ENCODE results near the gene AP5Z1. TPM values are rescaled to one million over a fixed set of nuclear protein-coding genes. Genes with fewer than 3 reads are reported as not detected.
A peak's percentile ranks its signal among the peaks of the same experiment; 100 is the strongest.

Gene AP5Z1
- total RNA-seq, 1 donor from 2014 or later: 44.4 TPM

- no peak for DNase-seq
- Mint-ChIP-seq H3K4me3 (no peak overlapping the region), H3K27ac (no peak overlapping the region), H3K9me3 (no peaks in the 10 kb centered on the region), H3K4me1 (peaks cover 8% of the 10 kb centered on the region), H3K36me3 (ENCODE audit: low read depth) (peaks cover 18% of the 10 kb centered on the region), H3K27me3 (no peaks in the 10 kb centered on the region)
- intact Hi-C loops (cut with micrococcal nuclease): no loop called here
These were observed 7.2 kb downstream of the AP5Z1 start for GRCh38 chr7:4782333-4783291.

GRCh38 chr7:4783292-4783652 lies 7.8 kb downstream of the AP5Z1 start:
- Mint-ChIP-seq H3K4me3 (no peak overlapping the region), H3K27me3 (no peaks in the 10 kb centered on the region), H3K9me3 (no peaks in the 10 kb centered on the region), H3K27ac (no peak overlapping the region), H3K36me3 (ENCODE audit: low read depth) (peaks cover 17% of the 10 kb centered on the region), H3K4me1 (peaks cover 2% of the 10 kb centered on the region)
- intact Hi-C loops (cut with micrococcal nuclease): no loop called here
- no peak for DNase-seq

GRCh38 chr7:4783762-4784351 lies 8.4 kb downstream of the AP5Z1 start:
- Mint-ChIP-seq H3K27ac (no peak overlapping the region), H3K4me1 (no peaks in the 10 kb centered on the region), H3K36me3 (ENCODE audit: low read depth) (peaks cover 16% of the 10 kb centered on the region), H3K4me3 (no peak overlapping the region), H3K9me3 (no peaks in the 10 kb centered on the region), H3K27me3 (no peaks in the 10 kb centered on the region)
- no peak for DNase-seq
- intact Hi-C loops (cut with micrococcal nuclease): no loop called here

- no peak overlapping the region for H3K4me3 Mint-ChIP-seq
- H3K36me3 Mint-ChIP-seq (ENCODE audit: low read depth): peaks cover 20% of the 10 kb centered on the region
- no peak for DNase-seq
- H3K27me3 Mint-ChIP-seq: no peaks in the 10 kb centered on the region
- H3K4me1 Mint-ChIP-seq: no peaks in the 10 kb centered on the region
- no peaks in the 10 kb centered on the region for H3K9me3 Mint-ChIP-seq
- no peak overlapping the region for H3K27ac Mint-ChIP-seq
- intact Hi-C loops (cut with micrococcal nuclease): no loop called here
These were observed 9.4 kb downstream of the AP5Z1 start for GRCh38 chr7:4784799-4785198.

- H3K27ac Mint-ChIP-seq: no peak overlapping the region
- H3K27me3 Mint-ChIP-seq: no peaks in the 10 kb centered on the region
- no peak overlapping the region for H3K4me3 Mint-ChIP-seq
- peaks cover 20% of the 10 kb centered on the region for H3K36me3 Mint-ChIP-seq (ENCODE audit: low read depth)
- H3K4me1 Mint-ChIP-seq: no peaks in the 10 kb centered on the region
- no peaks in the 10 kb centered on the region for H3K9me3 Mint-ChIP-seq
- intact Hi-C loops (cut with micrococcal nuclease): no loop called here
- no peak for DNase-seq
These were observed 9.9 kb downstream of the AP5Z1 start for GRCh38 chr7:4785371-4785770.

GRCh38 chr7:4786015-4786414 lies 10.6 kb downstream of the AP5Z1 start:
- no peak for DNase-seq
- intact Hi-C loops (cut with micrococcal nuclease): no loop called here
- H3K27me3 Mint-ChIP-seq: no peaks in the 10 kb centered on the region
- peaks cover 17% of the 10 kb centered on the region for H3K36me3 Mint-ChIP-seq (ENCODE audit: low read depth)
- no peaks in the 10 kb centered on the region for H3K4me1 Mint-ChIP-seq
- no peaks in the 10 kb centered on the region for H3K9me3 Mint-ChIP-seq
- no peak overlapping the region for H3K27ac Mint-ChIP-seq
- H3K4me3 Mint-ChIP-seq: no peak overlapping the region

- DNase-seq: no peak
- peaks cover 3% of the 10 kb centered on the region for H3K4me1 Mint-ChIP-seq
- H3K9me3 Mint-ChIP-seq: no peaks in the 10 kb centered on the region
- H3K27me3 Mint-ChIP-seq: no peaks in the 10 kb centered on the region
- no peak overlapping the region for H3K4me3 Mint-ChIP-seq
- H3K27ac Mint-ChIP-seq: no peak overlapping the region
- H3K36me3 Mint-ChIP-seq (ENCODE audit: low read depth): peaks cover 16% of the 10 kb centered on the region
- intact Hi-C loops (cut with micrococcal nuclease): no loop called here
These were observed 12.1 kb downstream of the AP5Z1 start for GRCh38 chr7:4787541-4787940.

- no peaks in the 10 kb centered on the region for H3K9me3 Mint-ChIP-seq
- H3K4me3 Mint-ChIP-seq: no peak overlapping the region
- no peaks in the 10 kb centered on the region for H3K27me3 Mint-ChIP-seq
- H3K4me1 Mint-ChIP-seq: peaks cover 3% of the 10 kb centered on the region
- H3K36me3 Mint-ChIP-seq (ENCODE audit: low read depth): peaks cover 16% of the 10 kb centered on the region
- DNase-seq: no peak
- H3K27ac Mint-ChIP-seq: no peak overlapping the region
- intact Hi-C loops (cut with micrococcal nuclease): no loop called here
These were observed 12.7 kb downstream of the AP5Z1 start for GRCh38 chr7:4787947-4788626.

- H3K27ac Mint-ChIP-seq: no peak overlapping the region
- peaks cover 3% of the 10 kb centered on the region for H3K4me1 Mint-ChIP-seq
- DNase-seq: no peak
- no peak overlapping the region for H3K4me3 Mint-ChIP-seq
- H3K36me3 Mint-ChIP-seq (ENCODE audit: low read depth): peaks cover 16% of the 10 kb centered on the region
- H3K27me3 Mint-ChIP-seq: no peaks in the 10 kb centered on the region
- no peaks in the 10 kb centered on the region for H3K9me3 Mint-ChIP-seq
- intact Hi-C loops (cut with micrococcal nuclease): no loop called here
These were observed 13.3 kb downstream of the AP5Z1 start for GRCh38 chr7:4788627-4789189.

- intact Hi-C loops (cut with micrococcal nuclease): no loop called here
- H3K4me1 Mint-ChIP-seq: peaks cover 3% of the 10 kb centered on the region
- no peak for DNase-seq
- no peak overlapping the region for H3K4me3 Mint-ChIP-seq
- no peaks in the 10 kb centered on the region for H3K27me3 Mint-ChIP-seq
- no peaks in the 10 kb centered on the region for H3K9me3 Mint-ChIP-seq
- H3K27ac Mint-ChIP-seq: no peak overlapping the region
- peaks cover 19% of the 10 kb centered on the region for H3K36me3 Mint-ChIP-seq (ENCODE audit: low read depth)
These were observed 14.0 kb downstream of the AP5Z1 start for GRCh38 chr7:4789194-4790077.

- intact Hi-C loops (cut with micrococcal nuclease): no loop called here
- H3K36me3 Mint-ChIP-seq (ENCODE audit: low read depth): peaks cover 21% of the 10 kb centered on the region
These were observed 14.6 kb downstream of the AP5Z1 start for GRCh38 chr7:4790078-4790465.

GRCh38 chr7:4790516-4790991 lies 15.1 kb downstream of the AP5Z1 start:
- no peaks in the 10 kb centered on the region for H3K9me3 Mint-ChIP-seq
- no peaks in the 10 kb centered on the region for H3K27me3 Mint-ChIP-seq
- peaks cover 3% of the 10 kb centered on the region for H3K4me1 Mint-ChIP-seq
- intact Hi-C loops (cut with micrococcal nuclease): no loop called here
- no peak overlapping the region for H3K4me3 Mint-ChIP-seq
- no peak for DNase-seq
- H3K27ac Mint-ChIP-seq: no peak overlapping the region
- peaks cover 21% of the 10 kb centered on the region for H3K36me3 Mint-ChIP-seq (ENCODE audit: low read depth)

More at GRCh38 chr7:4790078-4790465, 14.6 kb downstream of the AP5Z1 start:
- H3K4me1 Mint-ChIP-seq: peaks cover 3% of the 10 kb centered on the region
- no peaks in the 10 kb centered on the region for H3K27me3 Mint-ChIP-seq
- no peaks in the 10 kb centered on the region for H3K9me3 Mint-ChIP-seq
- no peak for DNase-seq
- no peak overlapping the region for H3K4me3 Mint-ChIP-seq
- peak overlapping the region; percentile 54 for H3K27ac Mint-ChIP-seq

- H3K27me3 Mint-ChIP-seq: no peaks in the 10 kb centered on the region
- H3K4me3 Mint-ChIP-seq: no peak overlapping the region
- H3K9me3 Mint-ChIP-seq: no peaks in the 10 kb centered on the region
- no peak for DNase-seq
- intact Hi-C loops (cut with micrococcal nuclease): no loop called here
- peaks cover 19% of the 10 kb centered on the region for H3K36me3 Mint-ChIP-seq (ENCODE audit: low read depth)
- no peak overlapping the region for H3K27ac Mint-ChIP-seq
- H3K4me1 Mint-ChIP-seq: peaks cover 3% of the 10 kb centered on the region
These were observed 15.8 kb downstream of the AP5Z1 start for GRCh38 chr7:4791101-4791737.

Data from activated CD4-positive, alpha-beta T cell treated with anti-CD3 and anti-CD28 coated beads, Interleukin-2, amount 10 ng/mL, durations not matched to agents 24 days and 14 days (primary cell).